ENCODE data around the gene TASP1.
"Not testable (repeated sequence)": the region's sequence is repeated elsewhere in the genome, so short reads cannot be mapped to it uniquely, and the experiment has no call there.

TASP1 gene

DNA sequence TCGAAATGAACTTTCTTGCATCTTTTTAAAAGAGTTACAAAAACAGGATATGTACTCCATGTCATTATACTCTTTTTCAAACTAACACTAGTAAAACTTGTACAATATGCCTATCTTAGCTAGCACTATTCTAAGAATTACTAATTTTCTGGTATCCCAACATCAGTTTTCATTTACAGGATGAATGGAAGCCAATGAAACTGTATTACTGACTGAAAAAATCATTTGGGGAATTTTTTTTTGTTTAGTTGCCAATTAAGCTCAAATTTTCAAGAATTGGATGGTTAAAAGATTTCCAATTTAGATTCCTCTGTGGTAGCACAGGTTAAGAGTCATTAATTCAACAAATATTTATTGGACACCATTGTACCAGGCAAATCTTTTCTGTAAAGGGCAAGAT lies 30.7 kb downstream of the TASP1 start:
- TF ChIP-seq POLR2AphosphoS5 (IDR thresholded peaks at IDR 0.05; ENCODE audit: low read depth, low read length): no peak
- TF ChIP-seq TAF1 (IDR thresholded peaks at IDR 0.05; ENCODE audit: borderline replicate concordance, low read depth, low read length): no peak
- no peak for TF ChIP-seq POLR2A (IDR thresholded peaks at IDR 0.05; ENCODE audit: low read depth, low read length)
- FAIRE-seq (no peak), DNase-seq (ENCODE audit: insufficient read length) (no peak)

- DNase-seq (ENCODE audit: insufficient read length); FAIRE-seq: not testable (repeated sequence)
Measured at GRCh38 chr20:13593423-13593822, 45.3 kb downstream of the TASP1 start.

DNA sequence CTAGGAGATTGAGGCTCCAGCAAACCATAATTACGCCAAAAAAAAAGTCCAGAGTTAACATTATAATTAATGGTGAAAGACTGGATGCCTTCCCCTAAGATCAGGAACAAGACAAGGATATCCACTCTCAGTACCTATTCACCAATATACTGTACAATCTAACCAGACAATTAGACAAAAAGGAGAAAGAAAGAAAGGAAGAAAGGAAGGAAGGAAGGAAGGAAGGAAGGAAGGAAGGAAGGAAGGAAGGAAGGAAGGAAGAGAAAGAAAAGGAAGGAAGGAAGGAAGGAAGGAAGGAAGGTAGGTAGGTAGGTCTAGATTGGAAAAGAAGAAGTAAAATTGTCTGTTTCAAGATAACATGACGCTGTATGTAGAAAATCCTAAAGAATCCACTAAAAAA lies 50.7 kb downstream of the TASP1 start:
- DNase-seq (ENCODE audit: insufficient read length) (no peak), FAIRE-seq (no peak)
- TF ChIP-seq TAF1 (IDR thresholded peaks at IDR 0.05; ENCODE audit: borderline replicate concordance, low read depth, low read length) (no peak), POLR2AphosphoS5 (IDR thresholded peaks at IDR 0.05; ENCODE audit: low read depth, low read length) (no peak), POLR2A (IDR thresholded peaks at IDR 0.05; ENCODE audit: low read depth, low read length) (no peak)

GRCh38 chr20:13587370-13587769 lies 51.4 kb downstream of the TASP1 start:
- TF ChIP-seq POLR2A (IDR thresholded peaks at IDR 0.05; ENCODE audit: low read depth, low read length) (no peak), POLR2AphosphoS5 (IDR thresholded peaks at IDR 0.05; ENCODE audit: low read depth, low read length) (no peak), TAF1 (IDR thresholded peaks at IDR 0.05; ENCODE audit: borderline replicate concordance, low read depth, low read length) (no peak)
- DNase-seq (ENCODE audit: insufficient read length) (no peak), FAIRE-seq (no peak)

DNA sequence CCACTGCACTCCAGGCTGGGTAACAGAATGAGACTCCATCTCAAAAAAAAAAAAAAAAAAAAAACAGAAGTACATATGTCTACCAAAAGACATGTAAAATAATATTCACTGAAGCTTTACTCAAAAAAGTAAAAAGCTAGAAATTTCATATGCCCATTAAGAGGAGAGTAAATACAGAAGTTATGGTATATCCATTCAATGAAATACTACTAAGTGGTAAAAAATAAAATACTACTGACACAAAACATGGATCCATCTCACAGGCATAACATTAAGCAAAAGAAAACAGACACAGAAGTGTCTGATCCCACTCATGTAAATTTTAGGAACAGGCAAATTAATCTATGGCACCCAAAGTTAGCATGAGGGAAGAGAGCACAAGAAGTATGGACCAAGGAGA lies 52.6 kb downstream of the TASP1 start:
- no peak for DNase-seq (ENCODE audit: insufficient read length)
- TF ChIP-seq POLR2AphosphoS5 (IDR thresholded peaks at IDR 0.05; ENCODE audit: low read depth, low read length) (no peak), POLR2A (IDR thresholded peaks at IDR 0.05; ENCODE audit: low read depth, low read length) (no peak), TAF1 (IDR thresholded peaks at IDR 0.05; ENCODE audit: borderline replicate concordance, low read depth, low read length) (no peak)
- FAIRE-seq: no peak

DNA sequence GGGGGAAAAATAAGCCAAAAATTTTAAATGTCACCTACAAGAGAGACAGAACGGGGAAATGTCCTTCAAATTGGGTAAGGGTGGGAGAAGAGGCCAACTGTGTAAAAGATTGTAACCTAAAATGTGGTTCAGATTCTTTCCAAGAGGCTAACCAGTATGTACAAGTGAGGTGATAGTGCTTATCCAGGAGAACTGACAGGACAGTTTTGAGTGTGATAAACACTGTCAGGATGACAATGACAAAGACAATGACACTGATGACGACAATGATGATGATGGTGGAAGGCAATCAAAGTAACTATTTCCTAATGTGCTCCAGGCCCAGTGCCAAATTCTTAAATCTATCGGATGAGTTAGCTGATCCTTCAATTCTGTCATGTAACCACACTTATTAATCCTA lies 57.3 kb downstream of the TASP1 start:
- no peak for FAIRE-seq
- TF ChIP-seq POLR2A (IDR thresholded peaks at IDR 0.05; ENCODE audit: low read depth, low read length) (no peak), POLR2AphosphoS5 (IDR thresholded peaks at IDR 0.05; ENCODE audit: low read depth, low read length) (no peak), TAF1 (IDR thresholded peaks at IDR 0.05; ENCODE audit: borderline replicate concordance, low read depth, low read length) (no peak)

DNA sequence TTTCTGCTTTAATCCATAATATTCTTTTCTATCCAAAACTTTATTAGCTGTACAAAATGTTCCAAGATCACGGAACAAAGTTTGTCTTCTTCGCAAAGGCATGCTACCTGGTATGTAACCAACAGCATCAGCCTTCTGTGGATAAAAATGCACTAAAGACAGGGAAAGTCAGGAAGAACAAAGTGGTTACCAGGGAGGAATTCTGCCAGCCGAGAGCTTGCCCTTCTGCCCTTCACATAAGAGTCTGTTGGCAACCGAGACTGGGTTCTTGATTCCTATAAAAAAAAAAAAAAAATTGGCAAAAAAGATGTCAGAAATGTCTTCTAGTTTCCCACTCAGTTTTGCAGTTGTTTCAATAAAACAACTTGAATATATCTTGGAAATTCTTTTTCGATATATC lies 58.0 kb downstream of the TASP1 start:
- TF ChIP-seq POLR2A (IDR thresholded peaks at IDR 0.05; ENCODE audit: low read depth, low read length): no peak
- no peak for TF ChIP-seq POLR2AphosphoS5 (IDR thresholded peaks at IDR 0.05; ENCODE audit: low read depth, low read length)
- FAIRE-seq: no peak
- no peak for DNase-seq (ENCODE audit: insufficient read length)

More for the DNA sequence above, 57.3 kb downstream of the TASP1 start:
- DNase-seq (ENCODE audit: insufficient read length): no peak

DNA sequence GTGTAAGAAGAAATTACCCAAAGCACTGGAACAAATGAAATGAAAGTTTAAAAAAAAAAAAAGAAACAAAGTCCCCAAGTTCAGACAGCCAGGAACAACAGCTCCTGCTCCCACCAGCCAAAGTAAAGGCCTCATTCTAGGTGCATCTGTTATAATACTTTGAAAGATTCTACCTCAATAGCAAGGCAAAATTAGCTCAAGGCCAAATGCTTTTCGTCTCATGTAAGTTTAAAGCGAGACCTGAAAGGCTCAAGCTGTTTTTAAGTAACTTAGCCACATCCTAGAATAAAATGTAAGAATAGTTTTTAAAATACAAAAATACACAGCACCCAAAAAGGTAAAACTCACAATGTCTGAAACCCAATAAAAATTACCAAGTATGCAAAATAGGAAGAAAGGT lies 64.7 kb downstream of the TASP1 start:
- FAIRE-seq: no peak
- no peak for DNase-seq (ENCODE audit: insufficient read length)
- TF ChIP-seq POLR2AphosphoS5 (IDR thresholded peaks at IDR 0.05; ENCODE audit: low read depth, low read length): no peak
- TF ChIP-seq POLR2A (IDR thresholded peaks at IDR 0.05; ENCODE audit: low read depth, low read length): no peak
- TF ChIP-seq TAF1 (IDR thresholded peaks at IDR 0.05; ENCODE audit: borderline replicate concordance, low read depth, low read length): no peak

- DNase-seq (ENCODE audit: insufficient read length): no peak
- no peak for FAIRE-seq
- TF ChIP-seq TAF1 (IDR thresholded peaks at IDR 0.05; ENCODE audit: borderline replicate concordance, low read depth, low read length) (no peak), POLR2AphosphoS5 (IDR thresholded peaks at IDR 0.05; ENCODE audit: low read depth, low read length) (no peak), POLR2A (IDR thresholded peaks at IDR 0.05; ENCODE audit: low read depth, low read length) (no peak)
Measured at GRCh38 chr20:13571662-13572061, 67.1 kb downstream of the TASP1 start.

GRCh38 chr20:13567663-13568062 lies 71.1 kb downstream of the TASP1 start:
- TF ChIP-seq POLR2AphosphoS5 (IDR thresholded peaks at IDR 0.05; ENCODE audit: low read depth, low read length) (no peak), POLR2A (IDR thresholded peaks at IDR 0.05; ENCODE audit: low read depth, low read length) (no peak), TAF1 (IDR thresholded peaks at IDR 0.05; ENCODE audit: borderline replicate concordance, low read depth, low read length) (no peak)
- FAIRE-seq: no peak
- no peak for DNase-seq (ENCODE audit: insufficient read length)

- DNase-seq (ENCODE audit: insufficient read length) (no peak), FAIRE-seq (no peak)
- TF ChIP-seq POLR2AphosphoS5 (IDR thresholded peaks at IDR 0.05; ENCODE audit: low read depth, low read length): no peak
- no peak for TF ChIP-seq TAF1 (IDR thresholded peaks at IDR 0.05; ENCODE audit: borderline replicate concordance, low read depth, low read length)
- no peak for TF ChIP-seq POLR2A (IDR thresholded peaks at IDR 0.05; ENCODE audit: low read depth, low read length)
Measured at GRCh38 chr20:13563854-13564253, 74.9 kb downstream of the TASP1 start.

DNA sequence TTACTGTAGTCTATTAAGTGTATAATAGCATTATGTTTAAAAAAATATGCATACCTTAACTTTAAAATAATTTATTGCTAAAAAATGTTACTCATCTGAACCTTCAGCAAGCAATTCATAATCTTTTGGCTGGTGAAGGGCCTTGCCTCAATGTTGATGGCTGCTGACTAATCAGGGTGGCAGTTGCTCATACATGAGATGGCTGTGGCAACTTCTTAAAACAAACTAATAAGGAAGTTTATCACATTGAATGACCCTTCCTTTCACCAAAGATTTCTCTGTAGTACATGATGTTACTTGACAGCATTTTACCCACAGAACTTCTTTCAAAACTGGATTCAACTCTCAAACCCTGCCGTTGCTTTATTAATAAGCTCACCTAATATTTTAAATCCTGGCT lies 84.0 kb downstream of the TASP1 start:
- DNase-seq (ENCODE audit: insufficient read length) (no peak), FAIRE-seq (no peak)
- no peak for TF ChIP-seq POLR2A (IDR thresholded peaks at IDR 0.05; ENCODE audit: low read depth, low read length)
- TF ChIP-seq TAF1 (IDR thresholded peaks at IDR 0.05; ENCODE audit: borderline replicate concordance, low read depth, low read length): no peak
- TF ChIP-seq POLR2AphosphoS5 (IDR thresholded peaks at IDR 0.05; ENCODE audit: low read depth, low read length): no peak

DNA sequence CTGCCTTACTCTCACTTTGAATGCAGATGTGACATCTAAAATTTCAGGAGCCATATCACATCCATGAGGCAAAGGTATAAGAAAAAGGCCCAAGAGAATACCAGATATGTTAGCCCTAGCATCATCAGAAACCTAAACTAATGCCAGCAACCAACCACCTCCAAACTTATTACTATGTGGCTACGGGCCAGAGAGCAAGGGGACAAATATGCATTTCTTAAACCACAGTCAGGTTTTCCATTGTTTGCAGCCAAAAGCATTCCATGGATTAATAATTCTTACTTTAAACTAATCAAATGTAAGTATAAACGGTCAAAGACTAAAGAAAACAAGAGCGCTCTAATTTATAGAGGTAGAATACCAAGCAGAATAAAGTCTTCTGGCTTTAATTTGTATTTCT lies 84.7 kb downstream of the TASP1 start:
- no peak for DNase-seq (ENCODE audit: insufficient read length)
- TF ChIP-seq POLR2A (IDR thresholded peaks at IDR 0.05; ENCODE audit: low read depth, low read length): no peak
- TF ChIP-seq TAF1 (IDR thresholded peaks at IDR 0.05; ENCODE audit: borderline replicate concordance, low read depth, low read length): no peak
- TF ChIP-seq POLR2AphosphoS5 (IDR thresholded peaks at IDR 0.05; ENCODE audit: low read depth, low read length): no peak
- FAIRE-seq: no peak

All from GM12892 (cell line).